ENCODE results near the gene RGS6.

DNA sequence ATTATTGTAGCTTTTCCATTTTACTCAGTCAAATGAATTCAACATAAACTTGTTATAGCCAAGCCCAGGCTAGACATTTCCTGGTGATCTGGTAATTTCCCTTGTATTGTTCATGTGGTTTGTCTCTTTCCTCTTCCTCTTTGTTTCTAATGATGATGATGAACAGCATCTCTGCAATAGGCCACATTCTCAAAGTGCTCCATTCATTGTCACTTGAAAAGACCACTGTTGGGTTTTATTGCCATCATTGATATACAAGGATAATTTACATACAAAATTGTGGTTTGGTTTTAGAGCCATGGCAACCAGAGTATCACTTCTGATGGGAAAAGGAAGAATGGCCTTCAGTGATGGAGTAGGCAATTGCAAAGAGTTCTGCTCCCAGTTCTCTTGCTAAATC lies 379.3 kb downstream of the RGS6 start:
- TF ChIP-seq CTCF (IDR thresholded peaks at IDR 0.05) (no peak), POLR2A (IDR thresholded peaks at IDR 0.05) (no peak)
